Globus pallidus (tissue), 1 donor: ENCODE results near the gene ZNF280B.

Source experiments
- DNase-seq: peaks from one replicate; pipeline ENCODE4 v3.0.0-alpha.2; 2015; ENCODE audit warnings: low spot score

The ZNF280B gene

GRCh38 chr22:22508274-22509176 is at the start of gene ZNF280B:
ZNF280B (minus strand) TSS chr22:22508742; CDS start chr22:22489398, 19,344 bp downstream.
- peak; percentile 57 for DNase-seq

DNA sequence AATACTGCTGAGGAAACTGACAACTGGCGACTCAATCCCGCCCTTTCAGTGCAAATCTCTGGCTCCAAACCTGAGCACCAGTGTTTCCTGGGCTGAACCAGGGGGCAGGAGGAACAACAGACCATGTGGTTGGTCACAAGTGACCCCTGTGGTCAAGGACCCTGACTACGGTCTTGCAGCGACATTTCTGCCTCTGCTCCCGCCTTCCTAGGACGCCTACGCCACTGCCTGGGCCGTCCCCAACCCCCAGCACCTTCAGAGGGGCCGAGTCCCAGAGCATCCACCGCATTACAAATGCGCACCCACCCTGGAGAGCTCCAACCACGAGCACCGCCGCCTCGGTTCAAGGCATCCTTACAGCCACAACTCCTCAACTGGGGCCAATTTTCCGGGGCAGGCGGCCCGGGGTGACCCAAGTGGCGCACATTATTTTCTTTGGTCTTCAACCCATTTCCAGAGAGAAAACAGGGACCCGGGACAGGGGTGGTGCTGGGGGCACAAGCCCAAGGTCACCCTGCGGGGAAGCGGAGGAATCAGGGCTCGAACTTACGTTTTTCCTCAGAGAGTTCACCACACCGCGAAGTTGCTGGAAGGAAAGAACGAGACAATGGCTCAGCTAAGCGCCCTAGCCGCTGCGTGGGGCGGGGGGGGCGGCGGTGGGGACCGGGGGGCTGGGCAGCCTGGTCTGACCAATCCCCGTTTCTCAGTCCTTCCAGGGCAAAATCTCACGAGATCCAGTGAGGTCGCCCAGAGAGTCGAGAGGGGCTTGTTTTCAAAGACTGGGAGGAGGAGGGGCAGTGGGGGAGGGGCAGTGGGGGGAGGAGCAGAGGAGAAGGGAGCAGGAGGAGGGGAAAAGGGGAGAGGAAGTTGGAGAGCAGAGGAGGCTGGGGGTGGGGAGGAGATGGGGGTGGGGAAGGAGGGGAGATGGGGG is 48.7 kb upstream of the ZNF280B start:
- DNase-seq, result no peak

- no peak for DNase-seq
Measured at GRCh38 chr22:22556578-22556977, 48.0 kb upstream of the ZNF280B start.

- DNase-seq, result no peak
Measured at GRCh38 chr22:22555596-22555995, 47.1 kb upstream of the ZNF280B start.

GRCh38 chr22:22554587-22555284 is 46.2 kb upstream of the ZNF280B start:
- no peak for DNase-seq

DNA sequence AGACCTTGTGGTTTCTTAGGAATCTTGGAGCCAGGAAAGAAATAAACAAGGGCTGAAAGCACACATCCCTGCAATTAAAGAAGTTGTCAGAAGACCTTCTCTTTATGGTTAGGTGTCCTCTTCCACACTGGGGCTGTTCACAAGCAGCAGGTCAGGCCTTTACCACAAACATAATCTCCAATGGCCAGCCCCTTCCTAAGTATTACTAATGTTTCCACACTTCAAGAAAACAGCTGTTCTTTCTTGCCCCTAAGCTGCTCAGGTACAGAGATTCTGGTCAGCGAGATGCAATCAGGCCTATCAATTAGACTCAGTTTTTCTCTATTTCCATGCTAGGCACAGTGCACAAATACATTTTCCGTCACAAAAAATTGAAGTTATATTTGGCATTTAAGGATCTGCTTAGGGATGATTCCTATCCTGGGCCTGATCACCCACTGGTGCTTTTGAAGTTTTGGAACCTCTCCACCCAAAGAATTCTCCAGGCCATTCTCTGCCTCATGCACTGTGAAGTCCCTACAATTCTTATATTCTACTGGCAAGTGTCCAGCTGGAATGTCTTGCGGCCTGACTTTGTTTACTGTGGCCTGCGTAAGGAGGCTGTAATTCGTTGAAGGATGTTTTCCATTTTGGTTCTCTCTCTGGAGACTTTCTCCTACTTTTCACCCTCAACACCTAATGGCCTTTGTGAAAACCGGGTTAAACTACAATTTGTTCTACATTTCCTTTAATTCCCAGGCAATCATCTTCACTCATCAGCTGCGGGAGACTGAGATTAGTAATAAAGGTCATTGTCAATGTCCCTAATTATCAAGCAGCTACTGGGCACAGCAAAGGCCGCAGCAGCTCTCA is 45.4 kb upstream of the ZNF280B start:
- DNase-seq, result no peak

GRCh38 chr22:22553141-22553540 is 44.6 kb upstream of the ZNF280B start:
- no peak for DNase-seq

GRCh38 chr22:22552630-22553029 is 44.1 kb upstream of the ZNF280B start:
- DNase-seq, result no peak

- DNase-seq, result no peak
Measured at GRCh38 chr22:22550789-22551434, 42.4 kb upstream of the ZNF280B start.

DNA sequence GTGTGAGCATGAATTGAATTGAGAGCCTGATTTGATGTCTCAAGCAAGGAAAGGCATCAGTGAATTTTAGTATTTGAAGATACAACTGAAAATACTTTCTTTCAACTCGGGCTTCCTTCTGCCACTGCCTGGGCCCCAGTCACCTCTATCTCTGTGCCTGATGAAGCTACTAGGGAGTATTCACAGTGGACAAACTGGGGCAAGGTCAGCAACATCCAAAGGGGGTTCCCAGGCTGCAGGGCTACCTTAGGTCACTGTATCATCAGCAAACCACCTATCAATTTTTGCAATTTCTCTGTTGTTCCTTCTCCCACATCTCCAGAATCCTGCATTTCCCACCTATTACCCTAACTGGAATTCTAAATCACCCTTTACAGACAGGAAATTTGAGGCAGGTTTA is 40.4 kb upstream of the ZNF280B start:
- DNase-seq, result no peak

- no peak for DNase-seq
Measured at GRCh38 chr22:22548317-22548716, 39.8 kb upstream of the ZNF280B start.

GRCh38 chr22:22547692-22548300 is 39.3 kb upstream of the ZNF280B start:
- no peak for DNase-seq

DNA sequence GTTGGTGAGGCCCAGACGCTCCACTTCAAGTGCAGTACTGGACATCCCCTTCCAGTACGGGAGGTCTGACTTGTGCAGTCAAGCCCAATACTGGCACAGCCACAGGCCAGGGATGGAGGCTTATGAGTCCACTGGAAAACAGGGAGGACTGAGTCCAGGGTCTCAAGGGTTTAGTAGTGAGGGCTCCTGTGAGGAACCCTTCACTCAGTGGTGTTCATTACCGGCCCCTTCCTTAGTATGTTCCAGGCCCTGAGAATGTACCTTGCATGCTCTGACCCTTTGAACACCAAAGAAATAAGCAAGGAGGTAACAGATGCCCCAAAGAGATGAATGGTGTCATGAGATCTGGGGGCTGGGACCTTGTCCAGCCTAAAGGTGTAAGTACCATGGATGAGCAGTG is 38.7 kb upstream of the ZNF280B start:
- no peak for DNase-seq

DNA sequence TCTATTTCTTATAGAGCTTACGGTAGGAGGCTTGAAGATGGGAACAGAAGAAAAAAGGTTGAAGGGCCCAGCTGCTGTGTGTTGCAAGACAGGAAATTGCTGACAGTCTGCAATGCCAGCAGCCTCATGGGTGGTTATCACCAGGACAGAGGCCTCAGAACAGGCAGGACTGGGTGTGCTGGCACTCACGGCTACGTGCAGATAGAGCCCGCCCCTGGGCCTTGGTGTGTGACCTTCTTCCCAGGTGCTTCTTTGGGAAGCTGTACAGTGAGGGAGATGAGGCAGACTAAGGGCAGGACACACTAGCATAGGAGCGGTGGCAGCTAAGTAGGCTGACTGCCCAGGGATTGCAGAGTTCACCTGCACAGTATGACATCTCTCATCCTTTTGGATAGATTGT is 37.9 kb upstream of the ZNF280B start:
- peak; percentile 16 for DNase-seq

DNA sequence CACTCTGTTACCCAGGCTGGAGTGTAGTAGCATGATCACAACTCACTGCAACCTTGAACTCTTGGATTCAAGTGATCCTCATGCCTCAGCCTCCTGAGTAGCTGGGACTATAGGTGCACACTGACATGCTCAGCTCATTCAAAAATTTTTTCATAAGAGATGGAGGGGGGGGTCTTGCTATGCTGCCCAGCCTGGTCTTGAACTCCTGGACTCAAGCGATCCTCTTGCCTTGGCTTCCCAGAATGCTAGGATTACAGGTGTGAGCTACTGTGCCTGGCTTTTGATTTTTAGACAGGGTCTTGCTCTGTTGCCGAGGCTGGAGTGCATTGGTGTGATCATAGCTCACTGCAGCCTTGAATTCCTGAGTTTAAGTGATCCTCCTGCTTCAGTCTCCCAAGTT is 36.5 kb upstream of the ZNF280B start:
- no peak for DNase-seq

- DNase-seq, result no peak
Measured at GRCh38 chr22:22538226-22538989, 29.9 kb upstream of the ZNF280B start.

GRCh38 chr22:22536916-22537315 is 28.4 kb upstream of the ZNF280B start:
- DNase-seq, result no peak

DNA sequence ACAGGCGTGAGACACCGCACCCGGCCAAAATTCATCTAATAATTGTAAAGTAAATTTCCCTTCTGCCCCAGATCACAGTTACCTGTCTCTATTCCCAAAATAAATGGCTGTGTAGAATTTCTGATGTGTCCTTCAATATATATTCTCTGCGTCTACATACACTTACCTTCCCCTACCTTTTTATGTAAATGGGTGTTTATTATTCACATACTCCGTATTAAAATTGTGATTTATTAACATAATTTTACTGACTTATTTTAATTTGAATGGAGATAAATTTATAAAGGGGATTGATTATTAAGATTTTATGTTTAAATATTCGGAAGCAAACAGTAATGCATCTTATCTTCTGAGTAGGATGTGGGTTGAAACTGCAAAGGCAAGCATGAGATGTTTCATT is 28.0 kb upstream of the ZNF280B start:
- no peak for DNase-seq

DNA sequence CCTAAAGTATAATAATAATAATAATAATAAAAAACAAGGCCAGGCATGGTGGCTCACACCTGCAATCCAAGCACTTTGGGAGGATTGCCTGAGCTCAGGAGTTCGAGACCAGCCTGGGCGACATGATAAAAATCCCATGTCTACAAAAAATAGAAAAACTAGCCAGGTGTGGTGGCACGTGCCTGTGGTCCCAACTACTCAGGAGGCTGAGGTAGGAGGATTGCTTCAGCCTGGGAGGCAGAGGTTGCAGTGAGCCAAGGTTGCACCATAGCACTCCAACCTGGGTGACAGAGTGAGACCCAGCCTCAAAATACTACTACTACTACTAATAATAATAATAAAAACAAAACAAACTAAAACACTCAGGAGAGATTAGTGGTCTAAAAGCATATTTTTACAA is 27.1 kb upstream of the ZNF280B start:
- DNase-seq, result no peak
